ENCODE results near the gene RAB3IP.
"Not testable (repeated sequence)": the region's sequence is repeated elsewhere in the genome, so short reads cannot be mapped to it uniquely, and the experiment has no call there.

RAB3IP gene

GRCh38 chr12:69756088-69756755 lies 17.6 kb downstream of the RAB3IP start:
- no peak for DNase-seq

GRCh38 chr12:69758105-69758504 lies 19.4 kb downstream of the RAB3IP start:
- DNase-seq, result no peak

GRCh38 chr12:69759581-69759980 lies 20.9 kb downstream of the RAB3IP start:
- not testable (repeated sequence) for DNase-seq

GRCh38 chr12:69765515-69765914 lies 26.9 kb downstream of the RAB3IP start:
- no peak for DNase-seq

- DNase-seq, result no peak
These were observed 27.6 kb downstream of the RAB3IP start for GRCh38 chr12:69766260-69766659.

GRCh38 chr12:69779928-69780327 lies 41.3 kb downstream of the RAB3IP start:
- DNase-seq, result no peak

GRCh38 chr12:69783365-69783764 lies 44.7 kb downstream of the RAB3IP start:
- DNase-seq, result no peak

GRCh38 chr12:69789351-69789750 lies 50.7 kb downstream of the RAB3IP start:
- DNase-seq, result no peak

GRCh38 chr12:69792533-69792932 lies 53.9 kb downstream of the RAB3IP start:
- no peak for DNase-seq

- not testable (repeated sequence) for DNase-seq
These were observed 68.6 kb downstream of the RAB3IP start for GRCh38 chr12:69807101-69807897.

GRCh38 chr12:69810870-69811498 lies 72.3 kb downstream of the RAB3IP start:
- DNase-seq, result no peak

- DNase-seq, result no peak
These were observed 77.4 kb downstream of the RAB3IP start for GRCh38 chr12:69816082-69816481.

GRCh38 chr12:69821032-69821455 lies 82.4 kb downstream of the RAB3IP start:
- DNase-seq, result no peak

- DNase-seq, result no peak
These were observed 82.9 kb downstream of the RAB3IP start for GRCh38 chr12:69821456-69822159.

- DNase-seq, result no peak
These were observed 83.7 kb downstream of the RAB3IP start for GRCh38 chr12:69822201-69822860.

- no peak for DNase-seq
These were observed 85.4 kb downstream of the RAB3IP start for GRCh38 chr12:69824028-69824427.

- no peak for DNase-seq
These were observed 86.4 kb downstream of the RAB3IP start, which contains the start of gene MYRFL for GRCh38 chr12:69824966-69825560. MYRFL (plus strand) TSS chr12:69825227; CDS start chr12:69825518, 291 bp downstream.

- no peak for DNase-seq
These were observed 90.2 kb downstream of the RAB3IP start for GRCh38 chr12:69828897-69829296.

GRCh38 chr12:69833696-69834095 lies 95.0 kb downstream of the RAB3IP start:
- DNase-seq, result no peak

- no peak for DNase-seq
These were observed 95.5 kb downstream of the RAB3IP start for GRCh38 chr12:69834147-69834546.

GRCh38 chr12:69834576-69834975 lies 95.9 kb downstream of the RAB3IP start:
- DNase-seq, result no peak

- no peak for DNase-seq
These were observed 96.4 kb downstream of the RAB3IP start for GRCh38 chr12:69835081-69835480.

Data from activated CD4-positive, alpha-beta T cell treated with anti-CD3 and anti-CD28 coated beads, Interleukin-2, amount 50 U/mL, for 4 hours (primary cell).